Keratinocyte (primary cell): ENCODE results near the gene STEAP1B. TPM values are rescaled to one million over a fixed set of nuclear protein-coding genes. Genes with fewer than 3 reads are reported as not detected.
"Not testable (repeated sequence)": the region's sequence is repeated elsewhere in the genome, so short reads cannot be mapped to it uniquely, and the experiment has no call there.

ENCODE experiments used
- DNase-seq: peaks from one replicate; pipeline ENCODE4 v3.0.0-alpha.2; 2011; ENCODE audit warnings: low read depth, missing footprints, low spot score
- FAIRE-seq: peaks from 2 replicates; lab custom pipeline; 2011; peaks lifted over from hg19 to GRCh38; lab: Jason Lieb, UNC
- H2AFZ ChIP-seq: 2 replicates; pipeline ENCODE4 v1.6.0; 2012; ENCODE audit warnings: low read length, control low read depth, inconsistent platforms; ENCODE audit not compliant: control insufficient read depth
- H3K27ac ChIP-seq: 2 replicates; pipeline ENCODE4 v1.5.1; 2011; ENCODE audit warnings: low read length; ENCODE audit not compliant: control insufficient read depth, insufficient read depth
- H3K27me3 ChIP-seq: 3 replicates; pipeline ENCODE4 v1.6.0; 2011; ENCODE audit warnings: low read length; ENCODE audit not compliant: control insufficient read depth, insufficient read depth; ENCODE audit errors: extremely low read depth
- H3K36me3 ChIP-seq, 2 experiments: 2 replicates in 1 of 2; 3 replicates in 1 of 2; pipeline ENCODE4 v1.5.1; 2011; ENCODE audit warnings: low read length in 2 of 2, mild to moderate bottlenecking in 1 of 2; ENCODE audit not compliant: control insufficient read depth in 2 of 2, insufficient read depth in 2 of 2; ENCODE audit errors: extremely low read depth in 1 of 2
- H3K4me1 ChIP-seq: 3 replicates; pipeline ENCODE4 v1.5.1; 2011; ENCODE audit warnings: low read length; ENCODE audit not compliant: control insufficient read depth, insufficient read depth; ENCODE audit errors: extremely low read depth
- H3K4me2 ChIP-seq: 3 replicates; pipeline ENCODE4 v1.6.0; 2011; ENCODE audit warnings: low read depth, low read length; ENCODE audit not compliant: control insufficient read depth, insufficient read depth; ENCODE audit errors: extremely low read depth
- H3K4me3 ChIP-seq, 3 experiments: fragments of 200-600 bp in 1 of 3; sonication (generic) in 1 of 3; 2 replicates in 2 of 3; 3 replicates in 1 of 3; pipeline ENCODE4 v1.5.1; 2011 to 2016; ENCODE audit warnings: low read length in 3 of 3, mild to moderate bottlenecking in 3 of 3, control low read depth in 2 of 3, inconsistent platforms in 1 of 3, low read depth in 1 of 3, mixed read lengths in 1 of 3, mixed run types in 1 of 3, moderate library complexity in 1 of 3; ENCODE audit not compliant: control insufficient read depth in 2 of 3, insufficient read depth in 2 of 3; ENCODE audit errors: extremely low read depth in 1 of 3
- H3K79me2 ChIP-seq: 2 replicates; pipeline ENCODE4 v1.6.0; 2012; ENCODE audit warnings: low read length; ENCODE audit not compliant: control insufficient read depth, insufficient read depth
- H3K9ac ChIP-seq: 3 replicates; pipeline ENCODE4 v1.6.0; 2011; ENCODE audit warnings: low read length; ENCODE audit not compliant: control insufficient read depth, insufficient read depth; ENCODE audit errors: extremely low read depth
- H3K9me1 ChIP-seq: 3 replicates; pipeline ENCODE4 v1.6.0; 2011; ENCODE audit warnings: low read length; ENCODE audit not compliant: control insufficient read depth, insufficient read depth; ENCODE audit errors: extremely low read depth
- H3K9me3 ChIP-seq: 2 replicates; pipeline ENCODE4 v1.5.1; 2012; ENCODE audit warnings: low read depth, low read length; ENCODE audit not compliant: control insufficient read depth
- H4K20me1 ChIP-seq: 3 replicates; pipeline ENCODE4 v1.6.0; 2011; ENCODE audit warnings: low read length; ENCODE audit not compliant: control insufficient read depth, insufficient read depth; ENCODE audit errors: extremely low read depth
- CTCF ChIP-seq, 3 experiments: IDR thresholded peaks in 1 of 3; conservative IDR thresholded peaks in 1 of 3; optimal IDR thresholded peaks in 1 of 3; 2 replicates in 2 of 3; 3 replicates in 1 of 3; pipeline versions ENCODE3 to v1.5.1; 2011; ENCODE audit warnings: low read length in 3 of 3, mild to moderate bottlenecking in 3 of 3, moderate library complexity in 2 of 3, control low read depth in 1 of 3, inconsistent platforms in 1 of 3; ENCODE audit not compliant: insufficient read depth in 2 of 3; ENCODE audit errors: extremely low read depth in 1 of 3
- EZH2 ChIP-seq: IDR thresholded peaks from one replicate; pipeline ENCODE4 v1.6.1; 2012; ENCODE audit warnings: inconsistent platforms, mild to moderate bottlenecking, low read length, moderate library complexity
- dilution Hi-C: fragments of 300-500 bp; cut with MboI; formaldehyde crosslinking; loops from one replicate; pipeline ENCODE4 v1.7.0; 2020; ENCODE audit warnings: low sequenced_read_pairs; ENCODE audit not compliant: extremely low pct_ligation_motif_present
- polyA plus RNA-seq, 5 experiments: library from polyadenylated mRNA; depleted of rRNA in 3 of 5; stranded (reverse) in 3 of 5; stranded (forward) in 1 of 5; unstranded in 1 of 5; fragments of >200 nt; gene quantifications; 1 replicate in 1 of 5; 2 replicates in 3 of 5; 3 replicates in 1 of 5; pipeline versions ENCODE4 v1.2.1 to v1.2.3, GENCODE V29; 2011 to 2012; ENCODE audit warnings: missing spikeins in 2 of 5, low read depth in 1 of 5, low replicate concordance in 1 of 5

Gene STEAP1B
- polyA plus RNA-seq, 1 donor (not counting 4 experiments of a cell fraction or from before 2014, with no cell fraction given): 18.9 TPM

- H3K4me3 ChIP-seq, dilution Hi-C loops, DNase-seq, H3K27me3 ChIP-seq, H3K9me3 ChIP-seq, H3K4me2 ChIP-seq, H3K9ac ChIP-seq, H3K79me2 ChIP-seq, H2AFZ ChIP-seq, FAIRE-seq, H4K20me1 ChIP-seq, H3K27ac ChIP-seq, H3K36me3 ChIP-seq, H3K9me1 ChIP-seq, H3K4me1 ChIP-seq: not testable (repeated sequence)
Measured at GRCh38 chr7:22493160-22493925, 6.6 kb downstream of the STEAP1B start.

GRCh38 chr7:22488643-22489462, 11.1 kb downstream of the STEAP1B start:
- Histone ChIP-seq H3K36me3 (no peaks in the 10 kb centered on the region), H3K27ac (no peak overlapping the region), H3K9me3 (no peaks in the 10 kb centered on the region), H3K4me2 (peak overlapping the region; percentile 13), H2AFZ (peak overlapping the region; percentile 42), H3K9ac (no peak overlapping the region), H3K79me2 (no peaks in the 10 kb centered on the region), H3K4me1 (no peaks in the 10 kb centered on the region), H3K4me3 (no peak overlapping the region), H3K27me3 (no peaks in the 10 kb centered on the region), H3K9me1 (no peaks in the 10 kb centered on the region), H4K20me1 (no peaks in the 10 kb centered on the region)
- TF ChIP-seq CTCF (optimal IDR thresholded peaks at IDR 0.05 in 1 of 3, IDR thresholded peaks at IDR 0.05 in 1 of 3, conservative IDR thresholded peaks at IDR 0.05 in 1 of 3; ENCODE audit: extremely low read depth in 1 of 3, insufficient read depth in 2 of 3, low read length in 3 of 3) (peak; percentile 77 to 85 (median 83)), EZH2 (no peak)
- DNase-seq: peak; percentile 7
- dilution Hi-C loops: no loop called here
- FAIRE-seq: peak; percentile 76
